HG03064 (cell line): Measurements from ENCODE around the gene VCL.
"Not testable (repeated sequence)": the region's sequence is repeated elsewhere in the genome, so short reads cannot be mapped to it uniquely, and the experiment has no call there.

Experiments
- ATAC-seq: cut with Tn5 transposase; IDR thresholded peaks from one replicate; pipeline ENCODE4 v1.9.1; 2021; ENCODE audit warnings: low read depth; ENCODE audit not compliant: unreplicated experiment

The VCL gene

GRCh38 chr10:74035303-74035702, 37.4 kb downstream of the VCL start:
- no peak for ATAC-seq

GRCh38 chr10:74036474-74036873, 38.6 kb downstream of the VCL start:
- no peak for ATAC-seq

DNA sequence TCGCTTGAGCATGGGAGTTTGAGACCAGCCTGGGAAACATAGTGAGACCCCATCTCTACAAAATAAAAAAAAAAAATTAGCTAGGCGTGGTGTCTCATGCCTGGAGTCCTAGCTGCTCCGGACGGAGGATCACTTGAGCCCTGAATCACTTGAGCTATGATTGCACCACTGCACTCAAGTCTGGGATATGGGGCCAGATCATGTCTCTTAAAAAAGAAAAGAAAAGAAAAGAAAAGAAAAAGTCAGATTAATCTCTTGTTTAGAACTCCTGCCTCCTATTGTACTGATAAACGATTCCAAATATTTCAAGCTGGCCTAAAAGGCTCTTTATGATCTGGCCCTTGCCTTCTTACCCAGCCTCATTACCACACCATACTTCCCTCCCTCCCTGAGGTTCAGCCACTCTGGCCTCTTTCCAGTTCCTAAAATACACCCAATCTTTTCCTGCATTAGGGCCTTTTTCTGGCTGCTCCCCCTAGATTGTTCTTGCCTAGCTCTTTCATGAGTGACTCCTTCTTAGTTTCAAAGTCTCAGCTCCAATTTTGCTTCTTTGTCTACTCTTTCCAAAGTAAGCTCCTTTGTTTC, 41.7 kb downstream of the VCL start:
- ATAC-seq, result no peak

GRCh38 chr10:74040200-74041126, 42.5 kb downstream of the VCL start:
- ATAC-seq, result no peak

DNA sequence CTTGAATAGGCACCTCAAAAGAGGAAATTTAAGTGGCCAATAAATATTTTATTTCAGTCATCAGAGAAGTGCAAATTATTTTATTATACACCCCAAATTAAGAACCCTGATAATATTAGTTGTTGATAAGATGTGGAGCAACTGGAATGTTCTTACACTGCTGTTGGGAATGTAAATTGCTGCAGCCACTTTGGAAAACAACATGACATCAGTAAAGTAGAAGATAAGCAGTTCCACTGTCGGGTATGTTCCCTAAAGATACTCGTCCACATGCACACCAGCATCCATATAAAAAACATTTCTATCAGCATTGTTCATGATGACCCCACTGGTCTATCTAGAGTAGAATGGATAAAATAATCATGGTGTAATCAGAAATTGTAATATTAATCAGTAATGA, 46.5 kb downstream of the VCL start:
- ATAC-seq, result no peak

- ATAC-seq, result no peak
Observed at GRCh38 chr10:74047304-74047703, 49.4 kb downstream of the VCL start.

DNA sequence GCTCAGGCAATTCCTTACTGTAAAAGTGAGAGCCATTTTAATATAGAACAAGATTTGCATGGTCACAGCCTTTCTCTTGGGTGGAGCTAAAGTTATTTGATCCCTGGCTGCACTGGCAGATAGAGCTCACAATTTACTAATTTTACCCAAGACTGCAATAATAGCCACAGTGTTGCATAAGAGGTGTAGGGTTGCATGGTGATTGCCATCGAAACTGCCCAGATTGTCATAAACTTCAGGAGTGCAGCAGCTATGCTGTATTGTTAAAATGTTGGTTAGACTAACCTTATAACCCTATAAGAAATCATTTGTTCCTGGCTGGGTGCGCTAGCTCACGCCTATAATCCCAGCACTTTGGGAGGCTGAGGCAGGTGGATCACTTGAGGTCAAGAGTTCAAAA, 50.0 kb downstream of the VCL start:
- no peak for ATAC-seq

GRCh38 chr10:74048433-74048832, 50.5 kb downstream of the VCL start:
- no peak for ATAC-seq

- no peak for ATAC-seq
Observed at GRCh38 chr10:74049955-74050354, 52.0 kb downstream of the VCL start.

- no peak for ATAC-seq
Observed at GRCh38 chr10:74050653-74051052, 52.7 kb downstream of the VCL start.

DNA sequence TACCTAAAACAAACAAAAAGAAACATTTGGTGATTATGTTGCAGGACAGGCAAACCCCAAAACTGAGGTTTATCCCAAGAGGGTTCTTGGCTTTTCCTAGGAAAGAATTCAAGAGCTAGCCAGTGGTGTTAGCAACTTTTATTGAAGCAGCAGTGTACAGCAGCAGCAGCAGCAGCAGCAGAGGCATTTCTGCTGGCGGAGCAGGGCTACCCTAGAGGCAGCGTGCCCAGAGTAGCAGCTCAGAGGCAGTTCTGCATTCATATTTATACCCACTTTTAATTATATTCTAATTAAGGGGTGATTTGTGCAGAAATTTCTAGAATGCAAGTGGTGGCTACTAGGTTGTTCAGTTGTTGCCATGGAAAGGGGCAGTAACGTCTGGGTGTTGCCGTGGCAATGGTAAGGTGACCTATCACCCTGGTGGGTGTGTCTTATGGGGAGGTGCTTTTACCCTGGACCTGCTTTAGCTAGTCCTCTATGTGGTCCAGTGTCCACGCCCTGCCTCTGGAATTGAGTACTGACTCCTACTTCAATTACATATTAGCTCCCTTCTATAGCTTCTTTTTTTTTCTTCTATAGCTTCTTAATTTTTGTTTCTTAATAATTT, 53.9 kb downstream of the VCL start:
- no peak for ATAC-seq

DNA sequence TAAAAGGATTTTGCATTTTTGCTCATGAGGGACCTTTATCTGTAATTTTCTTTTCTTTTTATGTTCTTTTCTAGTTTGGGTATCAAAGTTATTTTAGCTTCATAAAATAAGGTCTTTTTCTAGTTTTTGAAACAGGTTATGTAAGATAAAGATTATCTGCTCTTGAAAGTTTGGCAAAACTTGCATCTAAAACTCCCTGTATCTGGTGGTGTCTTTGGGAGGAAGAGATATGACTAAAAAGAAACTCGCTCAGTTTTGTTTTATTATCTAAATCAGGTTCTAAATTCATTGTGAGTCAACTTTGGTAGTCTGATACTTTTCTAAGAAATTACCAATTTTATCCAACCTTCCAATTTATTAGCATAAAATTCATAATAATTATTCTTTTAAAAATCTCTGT, 55.1 kb downstream of the VCL start:
- no peak for ATAC-seq

DNA sequence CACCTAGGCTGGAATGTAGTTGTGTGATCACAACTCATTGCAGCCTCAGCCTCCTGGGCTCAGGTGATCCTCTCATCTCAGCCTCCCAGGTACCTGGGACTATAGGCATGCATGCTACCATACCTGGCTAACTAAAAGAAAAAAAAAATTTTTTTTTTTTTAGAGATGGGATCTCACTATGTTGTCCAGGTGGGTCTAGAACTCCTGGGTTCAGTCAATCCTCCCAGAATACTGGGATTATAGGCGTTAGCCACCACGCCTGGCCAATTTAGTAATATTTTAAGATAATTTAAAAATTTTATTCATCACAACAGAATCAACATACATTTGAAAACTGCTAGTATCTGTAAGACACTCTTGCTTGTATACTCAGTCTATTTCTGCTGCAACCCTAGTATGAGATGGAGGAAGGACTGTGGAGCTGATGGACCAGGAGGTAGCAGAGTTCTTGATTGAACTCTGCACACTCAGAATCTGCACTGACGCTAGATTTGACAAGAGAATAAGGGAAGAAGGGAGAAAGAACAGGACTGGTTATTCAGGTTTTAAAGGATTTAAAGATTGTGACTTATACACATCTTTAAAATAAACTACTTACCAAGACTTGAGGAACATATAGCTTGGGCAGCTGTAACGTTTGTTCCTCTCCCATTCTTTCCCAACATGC, 57.6 kb downstream of the VCL start:
- no peak for ATAC-seq

DNA sequence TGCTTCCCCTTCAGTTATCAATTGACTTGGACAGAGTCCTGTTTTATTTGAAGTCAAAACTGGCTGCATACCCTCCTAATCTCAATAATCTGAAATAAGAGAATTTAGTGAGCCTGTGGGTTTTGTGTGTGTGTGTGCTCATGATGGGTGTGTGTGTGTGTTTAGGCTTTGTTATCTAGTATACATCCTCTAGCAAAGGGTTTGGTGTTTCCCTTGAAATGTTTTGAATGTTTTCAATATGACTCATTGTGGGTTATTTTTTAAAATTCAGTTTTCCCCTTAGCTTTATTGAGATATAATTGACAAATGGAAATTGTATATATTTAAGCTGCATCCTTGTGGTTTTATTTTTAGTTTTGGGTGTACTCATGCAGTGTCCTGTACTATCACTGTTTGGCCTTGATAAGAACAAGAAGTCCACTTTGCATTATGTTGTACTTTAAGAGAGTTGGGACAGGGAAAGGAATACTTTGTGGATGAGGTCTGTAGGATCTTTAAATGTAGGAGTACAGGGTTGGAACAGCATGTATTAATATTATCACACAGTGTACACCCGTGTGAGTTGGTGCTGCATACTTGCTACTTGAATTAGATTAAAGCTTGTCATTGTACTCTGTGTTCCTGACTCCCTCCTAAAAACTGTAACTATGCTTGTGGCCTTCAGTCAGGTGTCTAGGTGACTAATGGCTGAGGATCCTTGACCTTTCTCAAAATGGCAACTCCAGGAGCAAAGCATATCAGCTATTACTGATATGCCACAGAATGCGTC, 58.3 kb downstream of the VCL start:
- ATAC-seq, result no peak

DNA sequence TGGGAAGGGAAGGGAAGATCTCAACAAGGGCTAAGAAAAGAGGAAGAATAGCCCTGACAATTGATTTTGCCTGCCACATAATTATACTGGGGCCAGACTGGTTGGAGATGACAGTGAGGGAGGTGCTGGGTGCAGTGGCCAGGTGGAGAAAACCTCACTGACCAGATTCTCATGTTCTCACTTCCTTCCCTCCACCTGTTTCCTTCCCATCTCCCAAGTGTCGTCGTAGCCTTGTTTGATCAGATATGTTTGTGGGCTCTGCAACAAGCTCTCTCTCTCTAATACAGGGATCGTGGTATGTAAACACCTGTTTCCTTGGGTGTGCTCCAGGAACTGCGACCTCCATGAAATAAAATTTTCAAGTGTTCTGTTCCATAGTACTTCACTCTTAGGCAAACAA, 60.2 kb downstream of the VCL start:
- no peak for ATAC-seq

DNA sequence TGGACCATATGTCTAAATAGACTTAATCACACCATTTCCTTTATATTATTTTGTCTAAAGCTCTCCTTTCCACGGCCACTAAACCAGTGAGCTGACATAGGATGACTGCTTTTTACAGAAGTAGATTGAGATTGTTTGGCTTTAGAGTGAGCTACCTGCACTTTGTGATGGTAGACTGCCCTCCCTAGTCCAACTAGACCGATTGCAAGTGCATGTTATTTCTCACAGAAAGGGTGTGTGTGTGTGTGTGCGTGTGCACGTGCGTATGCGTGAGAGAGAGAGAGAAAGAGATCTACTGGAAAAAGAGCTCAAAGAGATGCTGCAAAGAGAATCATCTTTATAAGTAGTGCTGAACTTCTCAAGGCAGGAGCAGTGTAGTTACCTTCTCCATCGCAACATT, 60.7 kb downstream of the VCL start:
- no peak for ATAC-seq

DNA sequence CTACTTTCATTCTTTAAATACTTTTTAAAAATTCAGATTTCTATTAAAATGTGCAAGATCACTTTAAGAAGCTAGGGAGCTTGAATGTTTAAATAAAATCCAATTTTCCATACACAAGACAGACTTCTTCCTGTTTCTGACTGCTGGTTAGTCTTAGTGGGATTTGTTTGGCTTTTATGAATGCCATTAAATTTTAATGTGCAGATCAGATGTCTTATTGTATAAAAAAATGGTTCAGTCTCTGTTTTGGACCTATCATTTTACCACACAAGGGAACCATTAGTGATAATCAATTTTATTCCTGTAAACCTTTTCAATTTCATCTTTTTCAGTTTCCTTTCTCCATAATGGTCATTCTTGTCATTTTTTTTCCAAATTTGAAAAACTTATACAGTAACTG, 63.2 kb downstream of the VCL start:
- ATAC-seq, result no peak

- ATAC-seq, result not testable (repeated sequence)
Observed at GRCh38 chr10:74061978-74062377, 64.1 kb downstream of the VCL start.

DNA sequence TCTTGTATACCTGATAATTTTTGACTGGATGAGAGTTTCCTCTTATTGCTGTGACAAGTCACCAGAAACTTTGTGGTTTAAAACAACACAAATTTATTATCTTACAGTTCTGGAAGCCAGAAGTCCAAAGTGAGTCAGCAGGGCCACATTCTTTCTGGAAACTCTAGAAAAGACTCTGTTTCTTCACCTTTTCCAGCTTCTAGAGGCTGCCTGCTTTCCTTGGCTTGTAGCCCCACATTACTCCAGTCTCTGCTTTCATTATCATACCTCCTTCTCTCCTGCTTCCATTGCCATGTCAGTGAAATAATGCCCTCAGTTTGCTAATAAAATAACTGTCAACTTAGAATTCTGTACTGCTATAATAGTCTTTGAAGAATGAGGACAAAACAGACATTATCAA, 65.3 kb downstream of the VCL start:
- ATAC-seq, result no peak
